ENCODE results near the gene CYB561.
A peak's percentile ranks its signal among the peaks of the same experiment; 100 is the strongest.

Gene CYB561, protein sequence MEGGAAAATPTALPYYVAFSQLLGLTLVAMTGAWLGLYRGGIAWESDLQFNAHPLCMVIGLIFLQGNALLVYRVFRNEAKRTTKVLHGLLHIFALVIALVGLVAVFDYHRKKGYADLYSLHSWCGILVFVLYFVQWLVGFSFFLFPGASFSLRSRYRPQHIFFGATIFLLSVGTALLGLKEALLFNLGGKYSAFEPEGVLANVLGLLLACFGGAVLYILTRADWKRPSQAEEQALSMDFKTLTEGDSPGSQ

DNA sequence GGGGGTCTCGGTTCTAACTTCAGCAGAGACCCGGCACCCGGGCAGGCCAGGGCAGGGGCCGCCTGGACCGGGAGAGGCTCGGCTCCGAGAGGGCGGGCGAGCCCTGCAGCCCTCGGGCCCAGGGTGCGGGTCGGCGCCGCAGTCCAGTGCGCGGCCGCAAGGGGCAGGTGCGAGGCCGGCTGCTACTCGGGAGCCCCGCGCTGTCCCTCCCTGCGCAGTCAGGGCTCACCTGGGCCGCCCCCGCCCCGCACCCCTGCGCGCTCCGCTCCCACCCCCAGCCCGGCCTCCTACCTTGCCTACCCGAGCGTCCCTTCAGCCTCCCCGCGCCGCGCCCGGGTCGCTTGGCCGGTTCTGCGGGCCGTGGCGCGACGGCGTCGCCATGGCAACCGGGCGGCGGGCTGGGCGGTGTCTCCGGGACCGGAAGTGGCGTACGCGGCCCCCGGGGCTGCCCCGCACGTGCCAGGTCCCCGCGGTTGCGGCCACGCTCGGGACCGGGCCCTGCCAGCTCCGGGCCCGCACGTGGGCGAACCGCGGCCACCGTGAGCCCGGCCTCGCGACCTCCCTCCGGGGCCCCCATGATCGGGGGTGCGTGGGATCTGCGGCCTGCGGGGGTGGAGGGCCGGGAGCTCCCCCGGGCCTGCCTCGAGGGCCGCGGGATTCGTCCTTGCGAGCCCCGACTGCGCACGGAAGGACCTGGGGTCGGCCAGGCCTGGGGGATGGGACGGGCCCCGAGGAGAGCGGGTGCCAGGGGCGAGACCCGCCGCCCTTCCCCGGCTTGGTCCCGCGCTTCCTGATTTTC lies at the start of gene CYB561:
Gene CYB561 (minus strand): TSS at position 353 of the 799 bp plus-strand sequence. CDS start 8,759 bp downstream, outside the sequence.
- DNase-seq (ENCODE audit: low read depth): peak; percentile 39

DNA sequence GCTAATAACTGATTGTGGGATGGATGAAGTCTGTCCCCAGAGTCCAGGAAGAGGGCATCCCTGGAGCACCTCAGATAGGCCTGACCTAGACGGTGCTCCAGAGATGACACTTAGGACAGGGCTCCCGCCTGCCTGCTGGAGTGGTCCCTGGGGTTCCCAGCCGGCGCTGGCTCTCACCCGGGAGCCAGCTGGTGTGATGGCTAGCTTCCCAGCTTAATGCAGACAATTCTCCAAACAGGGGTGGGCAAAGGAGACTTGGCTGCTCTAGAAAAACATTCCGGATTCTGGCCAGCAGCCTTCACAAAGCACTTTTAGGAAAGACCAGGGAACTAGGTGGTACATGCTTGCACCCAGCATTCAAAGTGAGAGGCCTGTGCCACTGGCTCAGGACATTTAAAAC lies 49.4 kb upstream of the CYB561 start:
- no peak for DNase-seq (ENCODE audit: low read depth)

DNA sequence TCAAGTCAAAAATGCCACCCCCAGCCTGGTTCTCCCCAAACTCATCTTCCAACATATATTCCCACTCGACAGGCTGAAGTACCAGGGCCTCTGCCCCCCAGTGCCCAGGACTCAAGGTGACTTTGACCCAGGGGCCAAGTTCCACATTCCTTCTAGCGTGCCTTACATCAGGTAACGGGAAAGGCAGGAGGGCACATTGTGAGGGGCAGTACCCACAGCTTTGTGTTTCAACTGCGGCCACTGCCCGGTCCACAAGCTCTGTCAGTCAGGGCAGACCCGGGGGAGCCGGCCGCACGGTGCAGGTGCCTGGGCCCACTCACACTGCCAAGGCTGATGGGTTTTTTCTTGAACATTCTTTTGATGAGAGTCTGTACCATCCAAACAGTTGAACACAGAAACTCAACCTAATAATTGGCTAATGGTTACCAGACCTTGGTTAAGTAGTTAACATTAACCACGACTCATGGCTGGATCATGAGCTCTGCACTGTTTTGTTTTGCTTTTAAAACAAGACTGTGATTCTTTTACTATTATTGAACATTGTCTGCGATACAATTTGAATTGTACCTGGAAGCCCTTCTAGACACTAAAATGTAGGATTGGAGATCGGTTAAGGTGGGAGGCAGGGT lies 48.3 kb upstream of the CYB561 start:
- no peak for DNase-seq (ENCODE audit: low read depth)

DNA sequence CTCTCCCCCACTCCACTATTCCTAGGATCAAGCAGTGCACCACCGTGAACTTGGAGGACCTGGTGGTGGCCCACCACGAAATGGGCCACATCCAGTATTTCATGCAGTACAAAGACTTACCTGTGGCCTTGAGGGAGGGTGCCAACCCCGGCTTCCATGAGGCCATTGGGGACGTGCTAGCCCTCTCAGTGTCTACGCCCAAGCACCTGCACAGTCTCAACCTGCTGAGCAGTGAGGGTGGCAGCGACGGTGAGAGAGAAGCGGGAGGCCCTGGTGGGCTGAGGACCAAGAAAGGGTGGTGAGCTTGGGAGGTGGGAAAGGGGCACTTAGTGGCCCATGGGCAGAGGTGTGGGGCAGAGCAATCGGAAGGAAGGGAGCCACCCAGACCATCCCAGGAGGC lies 47.3 kb upstream of the CYB561 start:
- no peak for DNase-seq (ENCODE audit: low read depth)

DNA sequence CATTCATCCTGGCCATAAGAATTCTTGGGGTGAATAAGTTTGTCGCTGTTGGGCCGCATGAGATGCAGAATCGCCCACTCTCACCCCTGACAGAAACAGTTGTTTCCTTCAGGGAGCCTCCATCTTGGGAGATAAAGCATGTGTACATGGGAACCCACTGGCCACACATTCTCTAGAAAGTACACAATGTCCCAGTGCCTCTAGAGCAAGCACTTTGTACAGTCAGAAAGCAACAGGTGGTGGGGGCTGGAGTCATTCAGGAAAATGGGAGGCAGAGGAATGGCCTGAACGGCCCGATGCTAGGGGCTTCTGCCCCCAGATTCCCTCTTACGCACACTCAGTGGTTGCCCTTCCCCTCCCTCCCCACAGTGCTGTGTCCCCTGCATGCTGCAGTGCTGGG lies 46.8 kb upstream of the CYB561 start:
- no peak for DNase-seq (ENCODE audit: low read depth)

DNA sequence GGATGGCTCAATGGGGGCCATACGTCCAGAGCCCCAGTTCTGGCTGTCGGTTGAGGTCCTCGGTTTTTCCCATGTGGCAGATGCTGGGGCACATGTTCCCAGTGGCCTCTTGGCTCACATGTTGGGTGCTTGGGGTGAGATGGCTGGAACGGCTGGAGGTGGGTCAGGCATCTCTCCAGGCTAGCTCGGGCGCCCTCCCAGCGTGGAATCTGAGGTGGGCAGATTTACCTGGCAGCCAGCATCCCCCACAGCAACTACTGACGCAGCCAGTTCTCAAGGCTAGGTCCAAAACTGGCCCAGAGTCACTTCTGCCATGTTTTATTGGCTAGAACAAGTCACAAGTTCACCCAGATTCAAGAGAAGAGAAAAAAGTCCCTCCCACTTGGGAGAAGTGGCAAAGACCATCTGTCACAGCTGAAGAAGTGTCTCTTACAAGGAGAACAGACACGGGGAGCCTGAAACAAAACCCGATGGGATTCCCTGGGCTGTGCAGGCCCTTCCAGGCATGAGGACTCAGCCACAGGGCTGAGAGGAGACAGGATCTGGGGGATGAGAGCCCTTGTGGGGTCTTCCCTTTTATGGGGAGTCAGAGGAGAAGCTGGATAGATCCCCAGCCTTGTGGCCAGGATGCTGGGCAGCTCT lies 46.0 kb upstream of the CYB561 start:
- DNase-seq (ENCODE audit: low read depth): no peak

DNA sequence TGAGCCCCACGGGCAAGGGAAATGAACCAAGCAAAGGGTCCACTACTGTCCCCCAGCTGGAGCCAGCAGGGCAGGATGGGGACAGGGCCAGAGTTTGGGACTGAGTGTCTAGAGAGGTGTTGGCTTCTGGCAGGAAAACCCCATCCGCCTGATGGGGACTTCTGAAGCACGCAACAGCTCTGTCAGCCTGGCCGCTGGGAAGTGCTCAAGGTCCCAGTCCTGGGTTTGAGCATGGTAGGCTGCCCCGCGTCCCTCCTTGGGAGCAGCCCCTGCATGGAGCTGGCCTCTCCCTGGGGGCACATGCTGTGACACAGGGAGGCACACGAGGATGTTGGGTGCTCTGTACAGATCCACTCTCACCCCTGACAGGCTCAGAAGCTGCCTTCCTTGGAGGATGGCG lies 45.3 kb upstream of the CYB561 start:
- no peak for DNase-seq (ENCODE audit: low read depth)

DNA sequence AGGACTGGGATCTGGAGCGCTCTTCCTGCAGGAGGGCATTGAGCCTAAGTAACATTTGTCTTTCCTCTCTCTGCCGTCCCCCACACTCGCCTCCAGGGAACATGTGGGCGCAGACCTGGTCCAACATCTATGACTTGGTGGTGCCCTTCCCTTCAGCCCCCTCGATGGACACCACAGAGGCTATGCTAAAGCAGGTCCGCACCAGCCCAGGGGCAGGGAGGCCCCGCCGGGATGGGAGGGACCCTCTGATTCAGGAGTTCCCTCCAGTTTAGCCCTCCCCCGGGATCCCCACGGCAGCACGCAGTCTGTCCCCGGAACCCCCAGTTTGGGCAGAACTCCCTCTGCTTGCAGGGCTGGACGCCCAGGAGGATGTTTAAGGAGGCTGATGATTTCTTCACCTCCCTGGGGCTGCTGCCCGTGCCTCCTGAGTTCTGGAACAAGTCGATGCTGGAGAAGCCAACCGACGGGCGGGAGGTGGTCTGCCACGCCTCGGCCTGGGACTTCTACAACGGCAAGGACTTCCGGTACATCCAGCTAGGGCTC lies 44.8 kb upstream of the CYB561 start:
- no peak for DNase-seq (ENCODE audit: low read depth)

DNA sequence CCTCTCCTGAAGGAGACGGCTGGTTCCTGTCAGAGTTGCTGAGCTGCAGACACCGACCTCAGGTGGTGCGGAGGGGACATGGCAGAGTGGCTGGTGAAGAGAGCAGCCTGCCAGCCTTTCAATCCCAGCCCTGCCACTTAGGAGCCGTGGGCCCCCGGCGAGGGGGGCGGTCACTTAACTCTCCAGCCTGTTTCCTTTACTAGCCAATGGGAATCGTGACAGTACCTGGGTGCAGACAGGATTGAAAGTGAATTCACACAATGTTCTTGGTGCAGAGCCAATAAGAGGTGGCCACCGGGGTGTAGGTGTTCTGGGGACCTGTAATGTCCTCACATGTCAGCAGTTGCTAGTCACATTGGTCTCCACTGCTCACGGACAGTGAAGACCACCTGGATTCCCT lies 44.2 kb upstream of the CYB561 start:
- no peak for DNase-seq (ENCODE audit: low read depth)

DNA sequence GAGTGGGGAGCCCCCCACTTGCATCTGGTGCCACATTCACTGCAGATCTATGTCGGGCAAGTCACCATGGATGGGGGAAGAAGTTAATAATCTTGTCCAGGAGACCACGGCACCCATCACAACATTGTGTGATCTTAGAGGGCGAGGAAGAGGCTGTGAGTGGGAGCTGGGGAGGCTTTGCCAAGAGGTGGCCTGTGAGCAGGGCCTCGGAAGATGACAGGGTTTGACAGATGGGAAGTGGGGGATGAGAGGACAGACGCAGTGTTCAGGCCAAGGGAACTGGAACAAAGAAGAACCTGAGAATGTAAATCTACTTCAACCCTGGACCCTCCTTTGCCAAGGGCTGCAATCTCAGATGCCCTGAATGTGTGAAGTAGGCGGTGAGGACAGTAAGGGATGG lies 43.2 kb upstream of the CYB561 start:
- no peak for DNase-seq (ENCODE audit: low read depth)

DNA sequence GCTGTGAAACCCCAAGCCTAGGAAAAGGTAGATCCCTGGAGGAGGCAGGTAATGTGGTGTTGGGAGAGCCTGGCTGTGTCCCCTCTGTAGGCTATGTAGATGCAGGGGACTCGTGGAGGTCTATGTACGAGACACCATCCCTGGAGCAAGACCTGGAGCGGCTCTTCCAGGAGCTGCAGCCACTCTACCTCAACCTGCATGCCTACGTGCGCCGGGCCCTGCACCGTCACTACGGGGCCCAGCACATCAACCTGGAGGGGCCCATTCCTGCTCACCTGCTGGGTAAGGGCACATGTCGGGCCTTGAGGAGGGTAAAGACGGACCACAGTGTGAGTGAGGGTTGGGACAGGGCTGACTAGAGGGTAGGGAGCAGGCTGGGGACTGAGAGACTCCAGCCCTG lies 42.7 kb upstream of the CYB561 start:
- DNase-seq (ENCODE audit: low read depth): no peak

DNA sequence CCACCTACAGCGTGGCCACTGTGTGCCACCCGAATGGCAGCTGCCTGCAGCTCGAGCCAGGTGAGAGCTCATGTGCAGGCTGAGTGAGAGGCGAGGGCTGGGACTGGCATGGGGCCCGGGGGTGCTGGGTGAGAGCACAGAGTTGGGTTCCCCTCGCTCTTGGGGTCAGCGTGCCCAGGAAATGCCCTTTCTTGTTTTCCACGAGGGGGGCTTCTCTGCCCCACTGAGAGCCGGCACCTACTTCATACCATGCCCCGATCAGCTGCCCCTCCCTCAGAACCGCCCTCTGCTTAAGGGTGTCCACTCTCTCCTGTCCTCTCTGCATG lies 40.9 kb upstream of the CYB561 start:
- no peak for DNase-seq (ENCODE audit: low read depth)

DNA sequence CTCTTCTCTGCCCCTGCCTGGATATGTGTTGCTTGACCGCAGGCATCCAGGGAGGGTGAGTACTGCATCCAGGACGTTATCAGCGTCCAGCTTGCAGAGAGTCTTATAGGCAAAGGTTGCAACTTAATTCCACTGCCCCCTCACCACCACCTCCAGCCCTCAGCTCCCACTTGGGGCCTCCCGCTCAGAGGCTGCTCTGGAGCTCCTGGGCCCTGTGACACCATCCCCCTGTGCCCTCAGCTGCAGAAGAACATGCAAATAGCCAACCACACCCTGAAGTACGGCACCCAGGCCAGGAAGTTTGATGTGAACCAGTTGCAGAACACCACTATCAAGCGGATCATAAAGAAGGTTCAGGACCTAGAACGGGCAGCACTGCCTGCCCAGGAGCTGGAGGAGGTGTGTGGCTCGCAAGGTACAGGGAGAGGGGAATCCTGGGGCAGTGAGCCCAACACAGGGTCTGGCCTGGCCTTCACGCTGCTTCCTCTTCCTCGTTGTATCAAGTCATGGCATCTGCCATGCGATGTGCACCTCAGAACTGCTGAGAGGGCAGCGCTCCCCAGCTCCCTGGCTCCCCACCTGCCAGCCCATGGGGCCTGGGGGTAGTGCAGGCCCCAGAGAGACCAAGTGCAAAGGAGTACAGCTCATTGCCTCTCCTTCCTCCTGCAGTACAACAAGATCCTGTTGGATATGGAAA lies 40.4 kb upstream of the CYB561 start:
- no peak for DNase-seq (ENCODE audit: low read depth)

DNA sequence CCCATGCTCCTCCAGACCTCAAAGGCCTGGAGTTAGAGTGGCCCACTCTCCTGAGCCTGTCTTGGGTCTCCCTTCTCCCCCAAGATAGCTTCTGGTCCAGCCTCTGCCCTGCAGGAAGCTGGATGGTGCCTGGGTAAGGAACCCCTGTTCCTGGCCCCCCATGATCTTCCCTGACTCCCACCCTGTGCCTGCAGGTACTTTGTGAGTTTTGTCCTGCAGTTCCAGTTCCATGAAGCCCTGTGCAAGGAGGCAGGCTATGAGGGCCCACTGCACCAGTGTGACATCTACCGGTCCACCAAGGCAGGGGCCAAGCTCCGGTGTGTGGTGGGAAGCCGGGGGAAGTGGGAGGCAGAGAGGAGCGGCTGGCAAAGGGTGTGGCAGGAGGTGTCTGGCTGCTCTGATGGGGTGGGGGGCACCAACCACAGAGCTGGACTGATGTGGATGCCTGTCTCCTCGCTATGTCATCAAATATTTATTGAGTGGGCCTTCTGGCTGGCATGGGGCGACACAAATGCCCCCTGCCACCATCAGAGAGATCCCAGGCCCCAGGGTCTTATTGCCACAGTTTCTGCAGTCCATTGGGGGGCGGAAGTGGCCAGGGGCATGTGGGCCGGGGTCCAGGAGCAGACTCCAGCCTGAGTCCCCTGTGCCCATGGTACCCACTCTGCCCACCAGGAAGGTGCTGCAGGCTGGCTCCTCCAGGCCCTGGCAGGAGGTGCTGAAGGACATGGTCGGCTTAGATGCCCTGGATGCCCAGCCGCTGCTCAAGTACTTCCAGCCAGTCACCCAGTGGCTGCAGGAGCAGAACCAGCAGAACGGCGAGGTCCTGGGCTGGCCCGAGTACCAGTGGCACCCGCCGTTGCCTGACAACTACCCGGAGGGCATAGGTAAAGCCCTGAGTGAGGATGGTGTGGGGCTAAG lies 37.8 kb upstream of the CYB561 start:
- no peak for DNase-seq (ENCODE audit: low read depth)

DNA sequence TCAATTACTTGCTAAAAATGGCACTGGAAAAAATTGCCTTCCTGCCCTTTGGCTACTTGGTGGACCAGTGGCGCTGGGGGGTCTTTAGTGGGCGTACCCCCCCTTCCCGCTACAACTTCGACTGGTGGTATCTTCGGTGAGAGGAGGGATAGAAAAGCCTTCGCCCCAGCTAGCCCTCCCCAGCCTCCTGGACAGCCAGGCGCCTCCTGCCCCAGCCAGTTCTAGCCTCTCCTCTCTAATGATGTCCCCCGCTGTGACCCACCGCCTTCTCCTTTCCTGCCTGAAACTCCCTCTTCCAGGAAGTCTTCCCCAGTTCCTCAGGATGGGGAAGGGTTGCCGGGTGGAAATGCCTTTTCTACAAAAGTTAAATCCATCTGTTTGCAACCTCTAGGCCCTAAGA lies 36.9 kb upstream of the CYB561 start:
- DNase-seq (ENCODE audit: low read depth): no peak

DNA sequence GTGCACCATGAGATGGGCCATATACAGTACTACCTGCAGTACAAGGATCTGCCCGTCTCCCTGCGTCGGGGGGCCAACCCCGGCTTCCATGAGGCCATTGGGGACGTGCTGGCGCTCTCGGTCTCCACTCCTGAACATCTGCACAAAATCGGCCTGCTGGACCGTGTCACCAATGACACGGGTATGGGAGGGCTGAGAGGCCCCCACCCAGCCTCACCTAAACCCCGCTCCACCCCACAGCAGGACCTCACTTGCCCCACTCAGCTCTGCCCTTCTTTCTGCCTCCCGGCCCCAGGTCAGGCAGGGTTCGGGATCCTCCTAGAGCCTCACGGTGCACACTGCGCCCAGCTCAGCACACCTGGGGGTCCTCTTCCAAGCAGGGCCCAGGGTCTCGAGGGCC lies 36.4 kb upstream of the CYB561 start:
- no peak for DNase-seq (ENCODE audit: low read depth)

DNA sequence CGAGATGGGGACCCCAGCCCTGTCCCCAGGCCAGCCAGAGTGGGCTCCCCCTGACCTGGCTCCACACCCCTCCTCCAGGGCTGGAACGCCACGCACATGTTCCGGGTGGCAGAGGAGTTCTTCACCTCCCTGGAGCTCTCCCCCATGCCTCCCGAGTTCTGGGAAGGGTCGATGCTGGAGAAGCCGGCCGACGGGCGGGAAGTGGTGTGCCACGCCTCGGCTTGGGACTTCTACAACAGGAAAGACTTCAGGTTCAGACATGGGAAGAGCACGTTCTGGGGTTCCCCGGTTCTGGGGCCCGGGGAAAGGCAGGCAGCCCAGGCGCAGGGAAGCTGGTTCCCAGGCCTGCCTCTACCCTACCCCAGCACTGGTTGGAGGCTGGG lies 35.4 kb upstream of the CYB561 start:
- DNase-seq (ENCODE audit: low read depth): no peak

DNA sequence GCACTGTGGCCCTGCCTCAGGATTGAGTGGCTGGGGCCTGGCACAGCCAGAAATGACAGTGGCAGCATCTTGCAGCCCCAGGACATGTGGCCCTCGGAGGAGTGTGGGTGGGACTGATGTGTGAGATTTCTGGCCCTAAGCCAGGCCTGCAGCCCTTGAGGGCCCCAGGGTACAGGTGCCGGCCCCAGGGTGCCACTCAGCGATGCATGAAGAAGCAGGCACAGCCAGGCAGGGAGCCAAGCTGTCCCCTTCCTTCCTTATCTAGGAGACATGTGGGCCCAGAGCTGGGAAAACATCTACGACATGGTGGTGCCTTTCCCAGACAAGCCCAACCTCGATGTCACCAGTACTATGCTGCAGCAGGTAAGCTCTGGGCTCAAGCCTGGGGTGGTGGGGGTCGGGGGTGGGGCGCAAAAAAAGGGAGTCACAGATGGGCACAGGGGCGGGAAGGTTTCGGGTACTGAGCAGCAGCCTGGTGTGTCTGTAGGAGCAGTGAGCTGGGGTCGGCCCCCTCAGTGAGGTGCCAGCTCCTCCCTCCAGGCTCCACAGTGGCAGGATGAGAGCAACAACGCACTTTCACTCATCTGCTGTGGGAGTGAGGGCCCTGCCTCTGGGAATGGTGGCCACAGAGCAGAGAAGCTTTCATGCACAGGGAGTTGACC lies 34.9 kb upstream of the CYB561 start:
- DNase-seq (ENCODE audit: low read depth): no peak

DNA sequence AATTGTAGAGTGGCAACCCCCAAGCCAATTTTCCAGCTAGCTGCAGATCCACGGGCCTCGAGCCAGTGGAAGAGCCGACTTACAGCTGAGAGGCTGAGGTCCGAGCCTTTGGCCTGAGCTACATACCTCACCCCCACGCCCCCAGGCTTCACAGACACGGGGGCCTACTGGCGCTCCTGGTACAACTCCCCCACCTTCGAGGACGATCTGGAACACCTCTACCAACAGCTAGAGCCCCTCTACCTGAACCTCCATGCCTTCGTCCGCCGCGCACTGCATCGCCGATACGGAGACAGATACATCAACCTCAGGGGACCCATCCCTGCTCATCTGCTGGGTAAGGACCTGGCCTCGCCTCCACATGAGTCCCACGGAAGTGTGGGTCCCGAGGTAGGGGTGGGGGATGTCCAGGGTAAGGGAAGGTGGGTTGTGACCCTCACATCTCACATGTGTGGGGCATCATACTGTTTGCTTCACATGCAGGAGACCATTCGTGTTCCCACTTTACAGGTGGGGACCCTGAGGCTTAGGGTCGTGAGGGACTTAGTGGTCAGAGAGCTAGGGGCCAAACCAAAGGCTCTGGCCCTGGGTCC lies 34.2 kb upstream of the CYB561 start:
- DNase-seq (ENCODE audit: low read depth): no peak

Data from stimulated activated CD8-positive, alpha-beta memory T cell treated with anti-CD3 and anti-CD28 coated beads, Interleukin-12 subunit alpha, Interleukin-12 subunit beta, amount 100 ng/mL, for 1 hour (primary cell).